MM.1S (cell line): ENCODE results near the gene MYO1E.

Experiments
- DNase-seq: peaks from one replicate; pipeline ENCODE4 v3.0.0-alpha.2; 2015
- H2AFZ ChIP-seq: fragments of 300-600 bp; sonication (generic); 2 replicates; pipeline ENCODE4 v1.6.0; 2016; ENCODE audit warnings: antibody characterized with exemption, low read length
- H3F3A ChIP-seq: fragments of 300-600 bp; sonication (generic); 2 replicates; pipeline ENCODE4 v1.6.1; 2016; ENCODE audit warnings: mild to moderate bottlenecking, antibody characterized with exemption, low read length, moderate library complexity, mixed read lengths; ENCODE audit not compliant: insufficient read depth
- H3K27ac ChIP-seq: fragments of 300-600 bp; sonication (generic); 2 replicates; pipeline ENCODE4 v1.5.1; 2016; ENCODE audit warnings: mild to moderate bottlenecking, low read length
- H3K27me3 ChIP-seq: fragments of 300-600 bp; sonication (generic); replicated peaks from 2 replicates; pipeline ENCODE4 v1.6.0; 2016; ENCODE audit warnings: low read length; ENCODE audit not compliant: insufficient read depth
- H3K36me3 ChIP-seq: fragments of 300-600 bp; sonication (generic); replicated peaks from 2 replicates; pipeline ENCODE4 v1.6.1; 2016; ENCODE audit warnings: mild to moderate bottlenecking, low read length, mixed read lengths; ENCODE audit not compliant: insufficient read depth
- H3K4me1 ChIP-seq: fragments of 300-600 bp; sonication (generic); 2 replicates; pipeline ENCODE4 v1.6.1; 2016; ENCODE audit warnings: low read length, mixed read lengths
- H3K4me2 ChIP-seq: fragments of 300-600 bp; sonication (generic); 2 replicates; pipeline ENCODE4 v1.6.0; 2016; ENCODE audit warnings: low read depth, low read length
- H3K4me3 ChIP-seq: fragments of 300-600 bp; sonication (generic); 2 replicates; pipeline ENCODE4 v1.5.1; 2016; ENCODE audit warnings: low read length, mixed read lengths
- H3K79me2 ChIP-seq: fragments of 300-600 bp; sonication (generic); 2 replicates; pipeline ENCODE4 v1.6.1; 2016; ENCODE audit warnings: mixed run types, low read length, mixed read lengths
- H3K9ac ChIP-seq: fragments of 300-600 bp; sonication (generic); 2 replicates; pipeline ENCODE4 v1.6.1; 2016; ENCODE audit warnings: low read length, mixed read lengths
- H3K9me2 ChIP-seq: fragments of 300-600 bp; sonication (generic); replicated peaks from 2 replicates; pipeline ENCODE4 v1.6.1; 2016; ENCODE audit warnings: mild to moderate bottlenecking, low read length, mixed read lengths; ENCODE audit not compliant: insufficient read depth
- H3K9me3 ChIP-seq: fragments of 300-600 bp; sonication (generic); replicated peaks from 2 replicates; pipeline ENCODE4 v1.6.1; 2016; ENCODE audit warnings: mild to moderate bottlenecking, low read length, mixed read lengths; ENCODE audit not compliant: insufficient read depth
- H4K20me1 ChIP-seq: fragments of 300-600 bp; sonication (generic); 2 replicates; pipeline ENCODE4 v1.6.1; 2016; ENCODE audit warnings: mild to moderate bottlenecking, low read length, moderate library complexity, mixed read lengths; ENCODE audit not compliant: insufficient read depth
- EZH2 ChIP-seq: fragments of 300-600 bp; sonication (generic); optimal IDR thresholded peaks from 2 replicates; pipeline ENCODE3; 2017; ENCODE audit warnings: low read depth, mild to moderate bottlenecking, antibody characterized with exemption, low read length, mixed read lengths
- EZH2phosphoT487 ChIP-seq: fragments of 300-600 bp; sonication (generic); IDR thresholded peaks from 2 replicates; pipeline ENCODE4 v1.6.1; 2018; ENCODE audit warnings: antibody characterized with exemption, low read length
- TF ChIP-seq, protein P1 (sequence below): fragments of 300-600 bp; sonication (generic); IDR thresholded peaks from 2 replicates; pipeline ENCODE4 v1.5.1; 2016; ENCODE audit warnings: antibody characterized with exemption, low read length, mixed read lengths

The MYO1E gene

DNA sequence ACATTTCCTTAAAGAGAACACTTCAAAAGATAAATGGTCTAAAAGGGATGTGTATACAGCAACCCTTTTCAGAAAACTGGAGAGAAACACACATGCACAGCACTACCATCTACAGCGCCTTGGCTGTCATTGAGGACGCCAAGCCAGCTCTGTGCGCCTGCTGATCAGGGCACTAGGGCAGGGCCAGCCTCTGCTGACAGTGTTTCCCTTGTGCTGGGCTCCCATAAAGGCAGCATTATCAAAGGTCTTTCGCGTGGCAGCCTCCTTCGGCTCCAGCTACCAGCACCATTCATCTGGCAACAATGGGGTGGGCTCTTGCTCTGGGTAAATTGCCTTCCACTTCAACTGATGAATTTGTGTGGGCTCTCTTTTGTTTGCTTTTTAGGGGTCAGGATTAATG lies 112.6 kb downstream of the MYO1E start:
- H3K36me3 ChIP-seq = no peaks in the 10 kb centered on the region
- no peak overlapping the region for H3K4me3 ChIP-seq
- DNase-seq = no peak
- no peak overlapping the region for H3K9ac ChIP-seq
- no peaks in the 10 kb centered on the region for H3K9me3 ChIP-seq
- H2AFZ ChIP-seq = no peak overlapping the region
- H3K4me2 ChIP-seq = no peak overlapping the region
- H3F3A ChIP-seq = no peaks in the 10 kb centered on the region
- no peak for TF ChIP-seq EZH2phosphoT487
- no peak for TF ChIP-seq EZH2
- TF ChIP-seq, protein P1, sequence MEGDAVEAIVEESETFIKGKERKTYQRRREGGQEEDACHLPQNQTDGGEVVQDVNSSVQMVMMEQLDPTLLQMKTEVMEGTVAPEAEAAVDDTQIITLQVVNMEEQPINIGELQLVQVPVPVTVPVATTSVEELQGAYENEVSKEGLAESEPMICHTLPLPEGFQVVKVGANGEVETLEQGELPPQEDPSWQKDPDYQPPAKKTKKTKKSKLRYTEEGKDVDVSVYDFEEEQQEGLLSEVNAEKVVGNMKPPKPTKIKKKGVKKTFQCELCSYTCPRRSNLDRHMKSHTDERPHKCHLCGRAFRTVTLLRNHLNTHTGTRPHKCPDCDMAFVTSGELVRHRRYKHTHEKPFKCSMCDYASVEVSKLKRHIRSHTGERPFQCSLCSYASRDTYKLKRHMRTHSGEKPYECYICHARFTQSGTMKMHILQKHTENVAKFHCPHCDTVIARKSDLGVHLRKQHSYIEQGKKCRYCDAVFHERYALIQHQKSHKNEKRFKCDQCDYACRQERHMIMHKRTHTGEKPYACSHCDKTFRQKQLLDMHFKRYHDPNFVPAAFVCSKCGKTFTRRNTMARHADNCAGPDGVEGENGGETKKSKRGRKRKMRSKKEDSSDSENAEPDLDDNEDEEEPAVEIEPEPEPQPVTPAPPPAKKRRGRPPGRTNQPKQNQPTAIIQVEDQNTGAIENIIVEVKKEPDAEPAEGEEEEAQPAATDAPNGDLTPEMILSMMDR = no peak
- H3K27ac ChIP-seq = no peak overlapping the region
- H3K9me2 ChIP-seq = no peaks in the 10 kb centered on the region
- H3K4me1 ChIP-seq = no peaks in the 10 kb centered on the region
- H3K79me2 ChIP-seq = no peaks in the 10 kb centered on the region
- no peaks in the 10 kb centered on the region for H4K20me1 ChIP-seq
- no peaks in the 10 kb centered on the region for H3K27me3 ChIP-seq

DNA sequence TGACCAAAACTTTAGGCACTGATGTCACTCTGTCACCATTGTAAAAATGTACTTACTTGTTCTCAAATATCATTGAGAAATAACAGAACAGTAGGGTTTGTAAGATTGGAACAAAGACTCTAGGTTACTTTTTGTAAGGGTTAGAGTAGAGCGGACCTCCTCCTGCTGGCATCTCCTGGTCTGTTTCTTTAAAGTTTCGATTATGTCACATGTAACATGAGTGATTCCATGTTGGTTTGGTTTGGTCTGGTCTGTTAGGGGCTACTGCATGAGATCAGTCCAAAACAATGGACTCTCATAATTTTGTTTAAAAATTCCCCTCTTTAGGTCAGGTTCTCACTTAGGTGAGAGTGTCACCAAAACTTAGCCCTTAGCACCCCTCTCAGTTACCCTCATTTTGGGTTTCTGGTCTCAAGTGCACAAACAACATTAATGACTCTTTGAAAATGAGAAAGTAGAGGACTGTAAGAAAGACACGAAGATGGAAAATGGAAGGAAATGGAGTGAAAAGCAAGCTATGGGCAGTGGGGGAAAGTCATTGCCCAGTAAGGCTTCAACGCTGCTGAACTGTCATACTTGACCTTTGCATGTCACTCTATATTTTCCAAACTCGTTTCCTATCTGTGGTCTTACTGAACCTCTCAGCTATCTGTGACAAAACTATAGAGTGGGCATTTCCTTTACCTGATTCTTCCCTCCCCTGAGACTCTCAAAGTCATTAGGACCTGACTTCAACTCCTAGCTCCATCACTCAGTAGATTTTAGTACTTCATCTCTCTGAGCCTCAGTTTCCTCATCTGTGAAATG lies 113.3 kb downstream of the MYO1E start:
- Histone ChIP-seq H2AFZ (no peak overlapping the region), H3K4me3 (no peak overlapping the region), H4K20me1 (no peaks in the 10 kb centered on the region), H3K9ac (no peak overlapping the region), H3K27me3 (no peaks in the 10 kb centered on the region), H3F3A (no peaks in the 10 kb centered on the region), H3K4me2 (no peak overlapping the region), H3K9me2 (no peaks in the 10 kb centered on the region), H3K9me3 (no peaks in the 10 kb centered on the region), H3K79me2 (no peaks in the 10 kb centered on the region), H3K27ac (no peak overlapping the region), H3K4me1 (no peaks in the 10 kb centered on the region), H3K36me3 (no peaks in the 10 kb centered on the region)
- TF ChIP-seq EZH2 = no peak
- TF ChIP-seq, protein P1 = no peak
- TF ChIP-seq EZH2phosphoT487 = no peak
- DNase-seq = no peak

DNA sequence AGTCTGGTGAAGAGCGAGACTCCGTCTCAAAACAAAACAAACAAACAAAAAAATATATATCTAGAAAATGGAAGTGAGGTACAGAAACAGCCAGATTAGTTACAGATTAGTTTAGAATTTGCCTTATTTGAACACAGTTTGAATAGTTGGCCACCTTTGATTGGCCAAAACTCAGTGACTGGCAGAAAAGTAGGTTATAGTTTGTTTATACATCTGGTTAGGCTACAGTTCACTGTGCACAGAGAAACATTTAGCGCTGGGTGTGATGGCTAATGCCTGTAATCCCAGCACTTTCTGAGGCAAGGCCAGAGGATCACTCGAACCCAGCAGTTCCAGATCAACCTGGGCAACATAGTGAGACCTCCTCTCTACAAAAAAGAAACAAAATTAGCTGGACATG lies 114.4 kb downstream of the MYO1E start:
- Histone ChIP-seq H3K9ac (no peak overlapping the region), H3K4me2 (no peak overlapping the region), H3K79me2 (no peaks in the 10 kb centered on the region), H3K27ac (no peak overlapping the region), H3K4me3 (no peak overlapping the region), H4K20me1 (no peaks in the 10 kb centered on the region), H2AFZ (no peak overlapping the region), H3K36me3 (no peaks in the 10 kb centered on the region), H3K9me3 (no peaks in the 10 kb centered on the region), H3K9me2 (no peaks in the 10 kb centered on the region), H3K4me1 (no peaks in the 10 kb centered on the region), H3K27me3 (no peaks in the 10 kb centered on the region), H3F3A (no peaks in the 10 kb centered on the region)
- TF ChIP-seq, protein P1 = no peak
- no peak for TF ChIP-seq EZH2phosphoT487
- no peak for DNase-seq
